Measurements from ENCODE around the gene TLX2. TPM values are rescaled to one million over a fixed set of nuclear protein-coding genes. Genes with fewer than 3 reads are reported as not detected.
A peak's percentile ranks its signal among the peaks of the same experiment; 100 is the strongest.

Gene TLX2
- total RNA-seq, 1 donor from 2014 or later: not detected

DNA sequence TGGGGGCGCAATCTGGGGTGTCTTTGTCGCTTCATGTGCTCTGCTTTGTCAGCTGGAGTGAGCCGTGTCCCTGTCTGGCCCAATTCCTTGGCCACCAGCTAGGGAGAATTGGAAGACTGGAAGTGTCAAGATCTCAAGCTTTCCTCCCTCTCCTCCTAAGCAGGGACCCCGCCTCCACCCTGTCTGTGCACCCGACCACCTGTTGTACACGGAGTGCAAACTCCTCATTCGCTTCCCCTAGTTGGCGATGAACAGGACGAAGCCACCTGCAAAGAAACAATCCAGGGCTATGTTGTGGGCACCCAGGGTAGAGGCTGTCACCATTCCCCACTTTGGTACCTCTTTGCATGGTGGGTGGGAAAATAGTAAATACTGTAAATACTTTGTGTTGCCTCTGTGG lies 13.5 kb downstream of the TLX2 start:
- no peak for ATAC-seq (ENCODE audit: poor library complexity)
- intact Hi-C loops (cut with DNase I): no loop called here
- no peak for DNase-seq

DNA sequence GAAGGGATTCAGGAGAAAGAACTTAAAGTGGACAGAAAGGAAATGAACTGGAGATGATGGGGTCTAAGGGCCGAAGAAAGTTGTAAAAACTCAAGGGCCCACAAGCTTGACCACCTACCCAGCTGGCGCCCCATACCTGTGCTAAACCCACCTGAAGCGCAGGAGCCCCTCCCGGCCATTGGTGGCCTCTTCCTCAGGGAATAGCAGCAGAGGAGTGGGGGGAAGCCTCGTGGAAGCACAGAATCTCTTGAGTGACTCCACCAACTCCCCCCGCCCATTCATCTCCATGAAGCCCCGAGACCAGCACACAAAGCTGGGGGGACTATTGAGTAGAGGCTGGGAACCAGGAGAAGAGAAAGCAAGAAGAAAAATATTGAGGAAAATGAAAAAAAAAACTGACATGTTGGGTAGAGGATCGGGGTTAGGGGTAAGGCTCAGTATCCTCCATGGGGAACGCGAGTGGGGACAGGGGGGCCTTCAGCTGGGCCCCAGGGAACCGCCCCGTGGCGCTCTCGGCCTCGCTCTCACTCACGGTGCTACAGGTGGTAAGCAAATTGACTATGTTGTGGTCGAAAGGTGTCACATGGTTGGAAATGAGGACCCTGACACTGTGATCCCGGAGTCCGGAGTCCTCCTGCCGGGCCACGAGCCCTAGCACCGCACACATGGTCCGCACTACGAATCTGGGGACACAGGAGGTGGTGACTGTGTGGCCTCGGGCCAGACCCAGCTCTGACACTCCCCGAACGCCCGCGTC lies 14.5 kb downstream of the TLX2 start:
- ATAC-seq (ENCODE audit: poor library complexity) (no peak), DNase-seq (no peak)
- intact Hi-C loops (cut with DNase I): no loop called here

- intact Hi-C loops (cut with DNase I): no loop called here
- ATAC-seq (ENCODE audit: poor library complexity): peak; percentile 96
- DNase-seq: peak; percentile 99
Observed at GRCh38 chr2:74529357-74530238, 15.3 kb downstream of the TLX2 start, which contains the start of the genes AUP1 and HTRA2. TSS of gene AUP1 (minus strand) at chr2:74529706. CDS start at chr2:74529629, 77 bp downstream. TSS of gene HTRA2 (plus strand) at chr2:74529933. CDS start at chr2:74530007, 74 bp downstream.

DNA sequence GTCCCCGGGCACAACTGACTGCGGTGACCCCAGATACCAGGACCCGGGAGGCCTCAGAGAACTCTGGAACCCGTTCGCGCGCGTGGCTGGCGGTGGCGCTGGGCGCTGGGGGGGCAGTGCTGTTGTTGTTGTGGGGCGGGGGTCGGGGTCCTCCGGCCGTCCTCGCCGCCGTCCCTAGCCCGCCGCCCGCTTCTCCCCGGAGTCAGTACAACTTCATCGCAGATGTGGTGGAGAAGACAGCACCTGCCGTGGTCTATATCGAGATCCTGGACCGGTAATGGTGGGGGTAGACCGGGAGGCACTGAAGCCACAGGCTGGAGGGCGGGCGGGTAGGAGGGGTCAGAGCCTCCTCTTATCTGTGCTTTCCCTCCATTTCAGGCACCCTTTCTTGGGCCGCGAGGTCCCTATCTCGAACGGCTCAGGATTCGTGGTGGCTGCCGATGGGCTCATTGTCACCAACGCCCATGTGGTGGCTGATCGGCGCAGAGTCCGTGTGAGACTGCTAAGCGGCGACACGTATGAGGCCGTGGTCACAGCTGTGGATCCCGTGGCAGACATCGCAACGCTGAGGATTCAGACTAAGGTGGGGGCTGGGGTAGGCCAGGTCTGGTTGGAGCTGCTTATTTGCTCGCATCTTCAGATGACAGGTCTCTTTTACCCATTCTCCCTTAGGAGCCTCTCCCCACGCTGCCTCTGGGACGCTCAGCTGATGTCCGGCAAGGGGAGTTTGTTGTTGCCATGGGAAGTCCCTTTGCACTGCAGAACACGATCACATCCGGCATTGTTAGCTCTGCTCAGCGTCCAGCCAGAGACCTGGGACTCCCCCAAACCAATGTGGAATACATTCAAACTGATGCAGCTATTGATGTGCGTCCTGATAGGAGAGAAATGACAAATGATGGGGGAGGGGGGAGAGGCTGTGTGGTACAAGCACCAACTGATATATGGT lies 16.3 kb downstream of the TLX2 start:
- DNase-seq (peak; percentile 66), ATAC-seq (ENCODE audit: poor library complexity) (peak; percentile 30)
- intact Hi-C loops (cut with DNase I): no loop called here

GRCh38 chr2:74531666-74532065 lies 17.4 kb downstream of the TLX2 start:
- intact Hi-C loops (cut with DNase I): no loop called here

DNA sequence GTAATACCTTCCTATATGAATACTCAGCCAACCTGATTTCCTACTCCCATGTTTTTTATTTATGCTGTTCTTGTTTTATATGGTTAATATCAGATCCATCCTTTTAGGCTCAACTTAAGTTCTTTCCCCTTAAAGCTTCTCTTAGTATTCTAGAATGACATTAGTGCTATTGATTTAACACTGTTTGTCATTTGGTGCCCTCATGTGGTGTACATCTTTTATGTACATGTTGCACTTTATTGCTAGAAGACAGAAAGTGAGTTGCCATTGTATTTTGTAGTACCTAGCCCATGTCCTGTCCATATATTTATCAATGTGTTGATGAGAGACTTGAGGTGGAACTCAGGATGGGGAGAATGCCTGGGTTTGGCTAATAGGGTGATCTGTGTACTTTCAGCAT lies 18.0 kb downstream of the TLX2 start:
- intact Hi-C loops (cut with DNase I): no loop called here
- ATAC-seq (ENCODE audit: poor library complexity) (no peak), DNase-seq (no peak)

More at GRCh38 chr2:74531666-74532065, 17.4 kb downstream of the TLX2 start:
- DNase-seq (no peak), ATAC-seq (ENCODE audit: poor library complexity) (no peak)

- ATAC-seq (ENCODE audit: poor library complexity) (no peak), DNase-seq (no peak)
- intact Hi-C loops (cut with DNase I): no loop called here
Observed at GRCh38 chr2:74533464-74533863, 19.2 kb downstream of the TLX2 start.

DNA sequence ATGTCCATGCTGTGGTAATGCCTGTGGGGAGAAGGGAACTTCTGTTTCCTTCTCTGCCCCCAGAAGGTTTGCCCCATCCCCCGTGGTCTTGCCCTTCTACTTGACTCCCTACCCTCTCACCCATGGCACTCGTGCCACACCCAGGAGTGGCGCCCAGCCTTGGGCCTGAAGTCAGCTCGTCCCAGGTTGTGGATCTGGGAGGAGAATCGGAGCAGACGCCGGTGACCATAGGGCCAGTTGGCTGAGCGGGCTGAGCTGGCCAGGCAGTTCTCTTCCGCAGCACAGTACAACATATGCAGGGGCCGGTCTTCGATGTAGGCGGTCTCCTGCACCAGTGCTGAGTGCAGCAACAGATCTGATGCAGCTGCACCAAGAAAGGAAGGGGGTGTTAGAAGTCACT lies 20.2 kb downstream of the TLX2 start:
- DNase-seq (no peak), ATAC-seq (ENCODE audit: poor library complexity) (no peak)
- intact Hi-C loops (cut with DNase I): no loop called here

DNA sequence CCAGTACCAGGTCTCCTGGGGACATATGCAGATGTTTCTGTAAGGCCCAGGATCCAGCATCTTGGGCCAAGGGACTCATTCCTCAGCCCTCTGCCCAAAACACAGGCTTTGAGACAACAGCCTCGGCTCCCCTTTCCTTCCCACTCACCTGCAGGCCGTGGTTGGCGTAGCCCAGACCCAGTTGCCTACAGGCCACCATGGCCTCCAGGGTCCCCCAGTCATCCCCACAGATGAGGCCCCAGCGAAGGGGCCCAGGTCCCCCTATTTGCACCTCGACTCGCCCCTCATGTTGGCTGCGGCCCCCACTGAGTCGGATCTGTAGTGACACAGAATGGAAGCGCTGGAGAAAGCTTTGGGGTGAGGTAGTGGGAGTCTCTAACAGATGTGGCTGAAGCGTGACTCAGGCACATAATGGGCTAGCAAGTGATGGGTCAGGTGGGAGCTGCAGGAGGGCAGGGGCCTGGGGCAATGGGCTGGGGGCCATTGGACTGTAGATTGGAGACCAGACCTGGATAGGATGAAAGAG lies 21.3 kb downstream of the TLX2 start:
- DNase-seq (no peak), ATAC-seq (ENCODE audit: poor library complexity) (no peak)
- intact Hi-C loops (cut with DNase I): no loop called here

DNA sequence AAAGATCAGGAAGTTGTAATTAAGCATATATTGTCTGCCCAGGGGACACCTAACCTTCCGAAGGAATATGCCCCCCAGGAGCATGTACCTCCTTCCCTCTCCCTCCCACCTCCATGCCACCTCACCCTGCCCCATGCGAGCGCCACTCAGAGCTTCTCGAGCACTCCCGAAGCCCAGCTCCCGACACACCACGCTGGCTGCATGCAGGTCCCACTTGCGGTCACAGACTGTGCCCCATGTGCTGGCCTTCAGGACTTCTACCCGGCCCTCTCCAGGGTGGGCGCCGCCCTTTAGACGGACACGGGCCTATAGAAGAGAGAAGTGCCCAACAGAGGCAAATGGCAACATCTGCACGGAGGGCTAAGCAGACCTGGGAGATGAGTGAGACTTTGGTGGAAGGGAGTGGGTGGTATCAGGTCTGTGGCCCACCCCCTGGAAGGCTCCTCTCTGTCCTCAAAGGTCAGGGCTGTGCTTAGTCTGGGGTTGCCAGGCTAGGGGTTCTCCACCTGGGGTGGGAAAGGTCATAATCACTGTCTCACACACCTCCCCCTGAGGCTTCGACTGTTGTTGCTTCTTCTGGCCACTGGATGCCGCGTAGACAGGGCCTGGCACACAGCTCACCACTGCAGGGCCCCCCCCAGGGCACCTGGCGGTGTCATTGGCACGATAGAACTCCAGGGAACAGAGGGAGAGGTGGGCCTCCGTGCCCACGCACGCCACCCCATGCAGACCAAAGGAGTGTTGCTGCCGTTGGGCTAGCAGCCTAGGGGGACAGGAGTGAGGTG lies 22.1 kb downstream of the TLX2 start:
- intact Hi-C loops (cut with DNase I): no loop called here
- DNase-seq: no peak
- no peak for ATAC-seq (ENCODE audit: poor library complexity)

DNA sequence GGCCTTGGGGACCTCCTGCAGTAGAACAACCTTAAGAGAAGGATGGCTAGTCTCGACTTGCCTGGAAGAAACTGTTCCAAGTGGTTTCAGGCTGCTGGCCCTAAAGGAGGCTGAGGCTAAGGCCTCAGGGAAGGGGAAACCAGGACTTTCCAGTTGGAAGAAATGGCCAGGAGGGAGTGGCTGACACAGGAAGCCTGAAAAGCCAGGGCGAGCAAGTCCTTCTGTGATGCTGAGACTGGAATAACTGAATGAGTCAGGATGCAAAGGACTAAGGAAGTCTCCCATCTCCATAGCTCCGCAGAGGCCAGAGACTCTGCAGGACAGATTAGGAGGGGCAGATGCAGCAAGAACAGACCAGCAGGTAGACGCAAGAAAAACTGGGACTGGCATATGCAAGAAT lies 22.9 kb downstream of the TLX2 start:
- intact Hi-C loops (cut with DNase I): no loop called here
- DNase-seq (no peak), ATAC-seq (ENCODE audit: poor library complexity) (no peak)

DNA sequence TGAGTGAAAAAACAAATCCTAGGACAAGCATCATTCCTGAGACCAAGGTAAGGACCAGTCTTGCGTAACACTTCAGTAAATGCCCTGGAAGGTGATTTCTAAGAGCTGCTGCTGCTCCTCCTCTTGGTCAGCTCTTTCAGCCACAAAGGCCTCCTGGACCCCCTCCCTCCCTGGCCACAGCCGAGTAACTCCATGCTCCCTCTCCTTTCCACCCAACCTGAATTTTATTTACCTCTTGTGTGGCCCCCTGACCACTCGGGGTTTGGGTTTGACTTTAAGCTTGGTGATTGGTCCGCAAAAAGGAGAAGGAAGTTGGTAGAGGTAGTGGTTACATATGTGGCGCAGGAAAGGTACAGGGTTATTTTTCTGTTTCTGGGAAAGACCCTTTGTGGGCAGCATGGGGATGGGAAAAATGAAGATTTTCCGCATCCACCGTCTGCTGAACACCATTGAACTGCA lies 24.7 kb downstream of the TLX2 start:
- ATAC-seq (ENCODE audit: poor library complexity): no peak
- intact Hi-C loops (cut with DNase I): no loop called here
- no peak for DNase-seq

DNA sequence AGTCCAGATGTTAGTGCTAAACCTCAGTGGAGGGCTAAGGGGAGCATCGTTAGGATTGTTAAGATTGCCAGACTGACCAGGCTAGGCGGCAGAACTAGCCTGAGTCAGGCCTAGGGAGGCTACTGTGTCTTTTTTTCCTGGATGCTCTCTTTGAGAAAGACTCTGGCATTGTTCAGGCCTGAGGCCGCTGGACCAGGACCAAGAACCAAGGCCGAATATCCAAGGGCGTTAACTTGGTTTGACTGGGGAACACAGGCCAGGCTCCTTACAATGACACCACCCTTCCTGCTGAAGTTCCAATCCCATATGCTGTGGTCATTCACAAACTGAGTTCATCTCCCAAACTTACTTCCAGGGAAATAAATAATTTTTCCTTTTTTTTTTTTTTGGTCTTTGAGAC lies 26.0 kb downstream of the TLX2 start:
- intact Hi-C loops (cut with DNase I): no loop called here
- ATAC-seq (ENCODE audit: poor library complexity) (peak; percentile 72), DNase-seq (peak; percentile 83)

GRCh38 chr2:74542978-74543377 lies 28.7 kb downstream of the TLX2 start:
- ATAC-seq (ENCODE audit: poor library complexity): no peak
- no peak for DNase-seq
- intact Hi-C loops (cut with DNase I): no loop called here

GRCh38 chr2:74544634-74545033 lies 30.4 kb downstream of the TLX2 start:
- intact Hi-C loops (cut with DNase I): no loop called here
- ATAC-seq (ENCODE audit: poor library complexity): no peak
- DNase-seq: no peak

DNA sequence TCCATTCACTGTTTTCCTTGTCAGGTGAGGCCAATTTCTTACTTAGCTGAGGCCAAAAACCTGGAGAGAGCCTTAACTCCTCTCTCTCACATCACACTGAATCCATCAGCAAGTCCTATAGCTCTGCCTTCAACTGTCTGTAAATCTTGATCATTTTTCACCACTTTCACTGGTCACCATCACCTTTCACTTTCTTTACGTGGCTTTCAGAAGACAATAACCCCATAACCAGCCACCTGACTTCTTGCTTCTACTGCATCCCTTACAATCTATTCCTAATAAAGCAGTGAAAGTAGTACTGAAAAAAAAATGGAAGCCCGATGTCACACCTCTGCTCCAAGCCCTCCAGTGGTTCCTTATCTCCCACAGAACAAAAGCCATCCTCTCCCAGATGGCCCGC lies 31.8 kb downstream of the TLX2 start:
- ATAC-seq (ENCODE audit: poor library complexity): no peak
- DNase-seq: no peak
- intact Hi-C loops (cut with DNase I): no loop called here

DNA sequence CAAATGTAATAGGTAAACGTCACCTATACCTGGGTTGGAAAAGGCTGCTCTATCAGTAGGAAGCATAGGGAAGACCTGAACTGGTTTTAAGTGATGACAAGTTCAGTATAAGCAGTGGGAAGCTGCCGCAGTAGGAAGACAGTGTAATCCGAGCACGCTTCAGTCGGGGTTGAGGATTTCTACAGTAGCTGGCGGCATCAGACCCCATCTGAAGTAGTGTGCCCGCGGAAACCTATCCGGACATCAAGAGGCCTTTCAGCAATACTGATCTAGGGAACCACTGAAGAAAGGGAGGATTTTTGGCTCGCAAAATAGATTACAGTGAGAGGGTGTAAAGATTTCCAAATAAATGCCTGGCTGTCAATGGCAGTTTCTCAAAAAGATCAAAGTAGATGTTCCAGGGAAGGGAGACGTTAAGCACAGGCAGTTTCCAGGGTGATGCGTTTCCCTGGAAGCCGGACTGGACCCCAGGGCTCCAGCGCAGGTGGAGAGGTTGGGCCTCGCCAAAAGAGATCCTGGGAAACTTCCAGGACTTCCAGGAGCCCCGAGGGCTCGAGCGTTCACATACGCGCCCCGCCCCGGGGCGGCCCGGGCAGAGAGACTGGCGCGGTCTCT lies 34.1 kb downstream of the TLX2 start:
- intact Hi-C loops (cut with DNase I): no loop called here
- DNase-seq (no peak), ATAC-seq (ENCODE audit: poor library complexity) (no peak)
